ENCODE measurements around the gene LDHAL6A. TPM values are rescaled to one million over a fixed set of nuclear protein-coding genes. Genes with fewer than 3 reads are reported as not detected.
"Not testable (repeated sequence)": the region's sequence is repeated elsewhere in the genome, so short reads cannot be mapped to it uniquely, and the experiment has no call there.

LDHAL6A gene
- not detected for total RNA-seq (ENCODE audit: unreplicated experiment)
- long read RNA-seq: 0 reads

GRCh38 chr11:18455686-18456372, at the start of gene LDHAL6A:
Gene LDHAL6A (plus strand): TSS chr11:18455856. CDS start chr11:18456681, 825 bp downstream.
- Mint-ChIP-seq H3K9me3 (ENCODE audit: unreplicated experiment) (no peaks in the 10 kb centered on the region), H3K36me3 (ENCODE audit: low read depth, unreplicated experiment) (no peaks in the 10 kb centered on the region), H3K27ac (ENCODE audit: unreplicated experiment) (no peak within 1 kb of the TSS), H3K4me1 (ENCODE audit: unreplicated experiment) (no peaks in the 10 kb centered on the region), H3K27me3 (ENCODE audit: unreplicated experiment) (no peaks in the 10 kb centered on the region), H3K4me3 (ENCODE audit: unreplicated experiment) (no peak within 1 kb of the TSS)
- DNase-seq (ENCODE audit: low spot score): no peak
- TF ChIP-seq CTCF (IDR thresholded peaks at IDR 0.05; ENCODE audit: unreplicated experiment): no peak

- H3K4me3 Mint-ChIP-seq (ENCODE audit: unreplicated experiment); H3K4me1 Mint-ChIP-seq (ENCODE audit: unreplicated experiment); H3K27ac Mint-ChIP-seq (ENCODE audit: unreplicated experiment); H3K36me3 Mint-ChIP-seq (ENCODE audit: low read depth, unreplicated experiment); H3K9me3 Mint-ChIP-seq (ENCODE audit: unreplicated experiment); DNase-seq (ENCODE audit: low spot score); H3K27me3 Mint-ChIP-seq (ENCODE audit: unreplicated experiment): not testable (repeated sequence)
Measured at GRCh38 chr11:18407400-18407799, 48.3 kb upstream of the LDHAL6A start.

GRCh38 chr11:18408558-18409291, 46.9 kb upstream of the LDHAL6A start:
- Mint-ChIP-seq H3K27ac (ENCODE audit: unreplicated experiment) (no peak overlapping the region), H3K4me3 (ENCODE audit: unreplicated experiment) (no peak overlapping the region), H3K36me3 (ENCODE audit: low read depth, unreplicated experiment) (peaks cover 6% of the 10 kb centered on the region), H3K9me3 (ENCODE audit: unreplicated experiment) (no peaks in the 10 kb centered on the region), H3K4me1 (ENCODE audit: unreplicated experiment) (no peaks in the 10 kb centered on the region), H3K27me3 (ENCODE audit: unreplicated experiment) (peaks cover 2% of the 10 kb centered on the region)
- no peak for TF ChIP-seq CTCF (IDR thresholded peaks at IDR 0.05; ENCODE audit: unreplicated experiment)
- DNase-seq (ENCODE audit: low spot score): no peak

- TF ChIP-seq CTCF (IDR thresholded peaks at IDR 0.05; ENCODE audit: unreplicated experiment): no peak
- Mint-ChIP-seq H3K27me3 (ENCODE audit: unreplicated experiment) (no peaks in the 10 kb centered on the region), H3K27ac (ENCODE audit: unreplicated experiment) (no peak overlapping the region), H3K9me3 (ENCODE audit: unreplicated experiment) (no peaks in the 10 kb centered on the region), H3K36me3 (ENCODE audit: low read depth, unreplicated experiment) (no peaks in the 10 kb centered on the region), H3K4me3 (ENCODE audit: unreplicated experiment) (no peak overlapping the region), H3K4me1 (ENCODE audit: unreplicated experiment) (peaks cover 3% of the 10 kb centered on the region)
- DNase-seq (ENCODE audit: low spot score): no peak
Measured at GRCh38 chr11:18416459-18416858, 39.2 kb upstream of the LDHAL6A start.

- no peaks in the 10 kb centered on the region for H3K36me3 Mint-ChIP-seq (ENCODE audit: low read depth, unreplicated experiment)
- H3K4me3 Mint-ChIP-seq (ENCODE audit: unreplicated experiment): no peak overlapping the region
- no peak for DNase-seq (ENCODE audit: low spot score)
- no peak overlapping the region for H3K27ac Mint-ChIP-seq (ENCODE audit: unreplicated experiment)
- H3K9me3 Mint-ChIP-seq (ENCODE audit: unreplicated experiment): no peaks in the 10 kb centered on the region
- no peaks in the 10 kb centered on the region for H3K27me3 Mint-ChIP-seq (ENCODE audit: unreplicated experiment)
- TF ChIP-seq CTCF (IDR thresholded peaks at IDR 0.05; ENCODE audit: unreplicated experiment): no peak
- H3K4me1 Mint-ChIP-seq (ENCODE audit: unreplicated experiment): peaks cover 3% of the 10 kb centered on the region
Measured at GRCh38 chr11:18419040-18419439, 36.6 kb upstream of the LDHAL6A start.
